Vagina (tissue), 2 donors: ENCODE data around the gene C3.

Source experiments
- POLR2A ChIP-seq, 2 donors: fragments of 450-650 bp; IDR thresholded peaks; one replicate each; pipeline ENCODE4 v1.6.1; 2017; ENCODE audit warnings: antibody characterized with exemption in 2 of 2, mild to moderate bottlenecking in 2 of 2, moderate library complexity in 2 of 2
- POLR2AphosphoS5 ChIP-seq, 2 donors: sonication (generic); formaldehyde crosslinking; IDR thresholded peaks; one replicate each; pipeline ENCODE4 v1.9.0; 2017; ENCODE audit warnings: antibody characterized with exemption in 2 of 2, mild to moderate bottlenecking in 2 of 2, low read depth in 1 of 2; ENCODE audit not compliant: insufficient read depth in 1 of 2
- TF ChIP-seq, protein P1 (sequence below), 3 experiments: fragments of 450-650 bp in 2 of 3; fragments of 200-600 bp in 1 of 3; sonication (generic) in 1 of 3; IDR thresholded peaks; one replicate each; pipeline ENCODE4 v1.5.1; 2017 to 2019; ENCODE audit warnings: antibody characterized with exemption in 3 of 3, mild to moderate bottlenecking in 2 of 3, moderate library complexity in 2 of 3

DNA sequence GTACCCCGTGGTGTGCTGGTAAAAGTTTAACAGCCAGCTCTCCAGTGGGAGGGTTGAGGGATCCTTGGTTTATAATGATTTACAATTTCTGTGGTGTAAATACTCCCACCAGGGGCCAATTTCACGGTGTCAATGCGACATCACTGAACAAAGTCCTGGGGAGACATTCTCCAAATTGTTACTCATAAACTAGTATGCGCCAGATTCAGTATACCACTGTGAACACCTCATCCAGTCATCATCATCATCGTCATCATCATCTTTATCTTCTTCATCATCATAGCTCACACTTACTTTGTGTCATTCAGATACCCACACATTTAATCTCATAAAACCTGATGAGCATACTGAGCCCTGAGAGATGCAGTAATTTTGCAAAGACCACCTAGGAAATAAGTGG, 33.3 kb downstream of the C3 start:
- TF ChIP-seq, protein P1, sequence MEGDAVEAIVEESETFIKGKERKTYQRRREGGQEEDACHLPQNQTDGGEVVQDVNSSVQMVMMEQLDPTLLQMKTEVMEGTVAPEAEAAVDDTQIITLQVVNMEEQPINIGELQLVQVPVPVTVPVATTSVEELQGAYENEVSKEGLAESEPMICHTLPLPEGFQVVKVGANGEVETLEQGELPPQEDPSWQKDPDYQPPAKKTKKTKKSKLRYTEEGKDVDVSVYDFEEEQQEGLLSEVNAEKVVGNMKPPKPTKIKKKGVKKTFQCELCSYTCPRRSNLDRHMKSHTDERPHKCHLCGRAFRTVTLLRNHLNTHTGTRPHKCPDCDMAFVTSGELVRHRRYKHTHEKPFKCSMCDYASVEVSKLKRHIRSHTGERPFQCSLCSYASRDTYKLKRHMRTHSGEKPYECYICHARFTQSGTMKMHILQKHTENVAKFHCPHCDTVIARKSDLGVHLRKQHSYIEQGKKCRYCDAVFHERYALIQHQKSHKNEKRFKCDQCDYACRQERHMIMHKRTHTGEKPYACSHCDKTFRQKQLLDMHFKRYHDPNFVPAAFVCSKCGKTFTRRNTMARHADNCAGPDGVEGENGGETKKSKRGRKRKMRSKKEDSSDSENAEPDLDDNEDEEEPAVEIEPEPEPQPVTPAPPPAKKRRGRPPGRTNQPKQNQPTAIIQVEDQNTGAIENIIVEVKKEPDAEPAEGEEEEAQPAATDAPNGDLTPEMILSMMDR (IDR thresholded peaks at IDR 0.05), result no peak
- no peak for TF ChIP-seq POLR2AphosphoS5 (IDR thresholded peaks at IDR 0.05; ENCODE audit: insufficient read depth in 1 of 2, low read depth in 1 of 2)
- no peak for TF ChIP-seq POLR2A (IDR thresholded peaks at IDR 0.05)
